B cell (primary cell): ENCODE data around the gene SMC6. TPM values are rescaled to one million over a fixed set of nuclear protein-coding genes. Genes with fewer than 3 reads are reported as not detected.

Experiments
- ATAC-seq: fragments of 200-7000 bp; cut with Tn5 transposase; one replicate; pipeline ENCODE4 v1.10.0; 2021; ENCODE audit warnings: low read depth, mild to moderate bottlenecking, moderate number of reproducible peaks, moderate library complexity
- CTCF ChIA-PET: fragments of 350-600 bp; sonication (Branson Sonifier 250); formaldehyde crosslinking; loops from one replicate; lab custom pipeline; 2021; ENCODE audit warnings: antibody characterized with exemption, inconsistent platforms; lab: Charles Lee
- POLR2A ChIA-PET: fragments of 350-600 bp; sonication (Branson Sonifier 250); formaldehyde crosslinking; loops from one replicate; lab custom pipeline; 2021; ENCODE audit warnings: antibody characterized with exemption; lab: Charles Lee
- DNase-seq: peaks from one replicate; pipeline ENCODE4 v3.0.0; 2013
- H2AFZ ChIP-seq: 2 replicates; pipeline ENCODE4 v1.6.1; 2012; ENCODE audit warnings: mild to moderate bottlenecking, low read depth, low read length; ENCODE audit not compliant: insufficient read depth, poor library complexity, severe bottlenecking
- H3K27ac ChIP-seq, 2 donors: 1 replicate in 1 of 2; 2 replicates in 1 of 2; pipeline ENCODE4 v1.5.1; 2012 to 2013; ENCODE audit warnings: low read length in 2 of 2, mild to moderate bottlenecking in 2 of 2, moderate library complexity in 1 of 2
- H3K27me3 ChIP-seq, 4 experiments: fragments of 200-600 bp in 1 of 4; sonication (generic) in 1 of 4; replicated peaks in 1 of 4; 1 replicate in 2 of 4; 2 replicates in 2 of 4; pipeline versions ENCODE4 v1.6.1 to v1.7.0; 2013 to 2016; ENCODE audit warnings: low read length in 3 of 4, mild to moderate bottlenecking in 2 of 4, mixed read lengths in 1 of 4, moderate library complexity in 1 of 4; ENCODE audit not compliant: insufficient read depth in 4 of 4, control insufficient read depth in 3 of 4; ENCODE audit errors: control extremely low read depth in 1 of 4
- H3K36me3 ChIP-seq, 2 experiments: replicated peaks in 1 of 2; 1 replicate in 1 of 2; 2 replicates in 1 of 2; pipeline versions ENCODE4 v1.6.1 to v1.7.1; 2013; ENCODE audit warnings: low read length in 1 of 2; ENCODE audit not compliant: insufficient read depth in 2 of 2, control insufficient read depth in 1 of 2; ENCODE audit errors: control extremely low read depth in 1 of 2, extremely low read depth in 1 of 2
- H3K4me1 ChIP-seq, 2 donors: fragments of 200-600 bp in 1 of 2; sonication (generic) in 1 of 2; 1 replicate in 1 of 2; 2 replicates in 1 of 2; pipeline versions ENCODE4 v1.5.1 to v1.6.1; 2013 to 2017; ENCODE audit warnings: low read length in 2 of 2; ENCODE audit not compliant: control insufficient read depth in 2 of 2, insufficient read depth in 2 of 2
- H3K4me2 ChIP-seq: replicated peaks from 2 replicates; pipeline ENCODE3; 2012; ENCODE audit warnings: mild to moderate bottlenecking, low read depth, low read length; ENCODE audit not compliant: poor library complexity, severe bottlenecking
- H3K4me3 ChIP-seq, 5 experiments: fragments of 200-600 bp in 1 of 5; sonication (generic) in 1 of 5; 1 replicate in 3 of 5; 2 replicates in 2 of 5; pipeline versions ENCODE4 v1.5.1 to v1.7.0; 2011 to 2016; ENCODE audit warnings: low read length in 4 of 5, mild to moderate bottlenecking in 4 of 5, low read depth in 2 of 5, control low read depth in 1 of 5, moderate library complexity in 1 of 5; ENCODE audit not compliant: insufficient read depth in 1 of 5; ENCODE audit errors: control extremely low read depth in 1 of 5, extremely low read depth in 1 of 5
- H3K79me2 ChIP-seq: fragments of 200-600 bp; sonication (generic); one replicate; pipeline ENCODE4 v1.6.0; 2016; ENCODE audit warnings: low read length; ENCODE audit not compliant: control insufficient read depth, insufficient read depth
- H3K9ac ChIP-seq: fragments of 200-600 bp; sonication (generic); 2 replicates; pipeline ENCODE4 v1.6.1; 2017; ENCODE audit warnings: mild to moderate bottlenecking, low read length, moderate library complexity
- H3K9me3 ChIP-seq, 3 donors: one replicate each; pipeline versions ENCODE4 v1.6.1 to v1.7.1; 2013; ENCODE audit warnings: low read length in 2 of 3; ENCODE audit not compliant: control insufficient read depth in 2 of 3, insufficient read depth in 1 of 3; ENCODE audit errors: control extremely low read depth in 1 of 3
- H4K20me1 ChIP-seq: 2 replicates; pipeline ENCODE4 v1.6.0; 2012; ENCODE audit warnings: mild to moderate bottlenecking, low read length; ENCODE audit not compliant: insufficient read depth, control insufficient read depth, poor library complexity, severe bottlenecking
- H3K27ac Mint-ChIP-seq: one replicate; pipeline ENCODE4 v1.8.0; 2021; ENCODE audit warnings: mixed read lengths
- H3K27me3 Mint-ChIP-seq: one replicate; pipeline ENCODE4 v1.8.0; 2021; ENCODE audit warnings: mixed read lengths
- H3K4me1 Mint-ChIP-seq: one replicate; pipeline ENCODE4 v1.8.0; 2021; ENCODE audit warnings: mixed read lengths
- H3K4me3 Mint-ChIP-seq: one replicate; pipeline ENCODE4 v1.8.0; 2021; ENCODE audit warnings: mixed read lengths
- H3K9me3 Mint-ChIP-seq: one replicate; pipeline ENCODE4 v1.8.0; 2022; ENCODE audit warnings: mixed read lengths; ENCODE audit not compliant: insufficient read depth
- EZH2 ChIP-seq: IDR thresholded peaks from 2 replicates; pipeline ENCODE4 v1.6.1; 2012; ENCODE audit warnings: borderline replicate concordance, low read depth, mild to moderate bottlenecking, moderate library complexity, low read length; ENCODE audit not compliant: insufficient read depth, poor library complexity, severe bottlenecking
- WGBS: methylation state at CpG from one replicate; pipeline ENCODE4 v1.1.5; 2013; ENCODE audit warnings: missing lambda C conversion rate; ENCODE audit not compliant: insufficient coverage; 5-methylcytosine and 5-hydroxymethylcytosine counted together
- intact Hi-C: fragments of 100-400 bp; cut with micrococcal nuclease; formaldehyde crosslinking; loops from one replicate; pipeline ENCODE4 v1.10.0; 2022
- polyA plus RNA-seq: library from polyadenylated mRNA; depleted of rRNA; stranded (reverse); fragments of >200 nt; gene quantifications from 2 replicates; pipeline ENCODE4 v1.2.3, GENCODE V29; 2012
- total RNA-seq, 2 donors: library from RNA; stranded (reverse); fragments of 120-200 nt in 1 of 2; gene quantifications; 1 replicate in 1 of 2; 2 replicates in 1 of 2; pipeline versions ENCODE4 v1.2.3 to v1.2.4, GENCODE V29; 2013 to 2022
- TF ChIP-seq, protein P1 (sequence below): fragments of 200-600 bp; IDR thresholded peaks from one replicate; pipeline ENCODE4 v1.8.0; 2022; ENCODE audit warnings: antibody characterized with exemption, mild to moderate bottlenecking

The SMC6 gene
- total and polyA plus RNA-seq, 2 donors (not counting 1 experiment from before 2014, with no cell fraction given) = 27.2 to 111 TPM

GRCh38 chr2:17780546-17780945 is 26.9 kb upstream of the SMC6 start:
- Mint-ChIP-seq H3K27me3 (no peaks in the 10 kb centered on the region), H3K9me3 (no peaks in the 10 kb centered on the region), H3K27ac (no peak overlapping the region), H3K4me1 (no peaks in the 10 kb centered on the region), H3K4me3 (no peak overlapping the region)
- ChIA-PET POLR2A (interaction anchor here (0.6 kb wide), 1 partner anchor 39 kb away, joined by 7 read pairs; no protein-coding TSS in a partner anchor), CTCF (interaction anchor here (0.8 to 2.5 kb wide), 3 partner anchors 33 to 61 kb away, joined by 5 to 15 read pairs (median 7); no protein-coding TSS in a partner anchor)
- intact Hi-C loops = no loop called here
- H3K79me2 ChIP-seq = no peaks in the 10 kb centered on the region
- no peaks in the 10 kb centered on the region for H4K20me1 ChIP-seq
- ATAC-seq (no peak), DNase-seq (no peak)
- no peak overlapping the region for H3K9ac ChIP-seq
- H3K9me3 ChIP-seq = peaks cover 0 to 5% (median 0%) of the 10 kb centered on the region in 3 donors
- no peak overlapping the region for H3K27ac ChIP-seq
- H3K27me3 ChIP-seq = no peaks in the 10 kb centered on the region
- no peaks in the 10 kb centered on the region for H3K4me1 ChIP-seq
- H3K4me3 ChIP-seq = no peak overlapping the region
- no peak overlapping the region for H3K4me2 ChIP-seq
- no peak overlapping the region for H2AFZ ChIP-seq
- H3K36me3 ChIP-seq = peaks cover 5 to 37% of the 10 kb centered on the region in 2 experiments
- WGBS = no CpG with 5 or more reads among the region's 1 CpG
- TF ChIP-seq, protein P1, sequence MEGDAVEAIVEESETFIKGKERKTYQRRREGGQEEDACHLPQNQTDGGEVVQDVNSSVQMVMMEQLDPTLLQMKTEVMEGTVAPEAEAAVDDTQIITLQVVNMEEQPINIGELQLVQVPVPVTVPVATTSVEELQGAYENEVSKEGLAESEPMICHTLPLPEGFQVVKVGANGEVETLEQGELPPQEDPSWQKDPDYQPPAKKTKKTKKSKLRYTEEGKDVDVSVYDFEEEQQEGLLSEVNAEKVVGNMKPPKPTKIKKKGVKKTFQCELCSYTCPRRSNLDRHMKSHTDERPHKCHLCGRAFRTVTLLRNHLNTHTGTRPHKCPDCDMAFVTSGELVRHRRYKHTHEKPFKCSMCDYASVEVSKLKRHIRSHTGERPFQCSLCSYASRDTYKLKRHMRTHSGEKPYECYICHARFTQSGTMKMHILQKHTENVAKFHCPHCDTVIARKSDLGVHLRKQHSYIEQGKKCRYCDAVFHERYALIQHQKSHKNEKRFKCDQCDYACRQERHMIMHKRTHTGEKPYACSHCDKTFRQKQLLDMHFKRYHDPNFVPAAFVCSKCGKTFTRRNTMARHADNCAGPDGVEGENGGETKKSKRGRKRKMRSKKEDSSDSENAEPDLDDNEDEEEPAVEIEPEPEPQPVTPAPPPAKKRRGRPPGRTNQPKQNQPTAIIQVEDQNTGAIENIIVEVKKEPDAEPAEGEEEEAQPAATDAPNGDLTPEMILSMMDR = no peak
- no peak for TF ChIP-seq EZH2

DNA sequence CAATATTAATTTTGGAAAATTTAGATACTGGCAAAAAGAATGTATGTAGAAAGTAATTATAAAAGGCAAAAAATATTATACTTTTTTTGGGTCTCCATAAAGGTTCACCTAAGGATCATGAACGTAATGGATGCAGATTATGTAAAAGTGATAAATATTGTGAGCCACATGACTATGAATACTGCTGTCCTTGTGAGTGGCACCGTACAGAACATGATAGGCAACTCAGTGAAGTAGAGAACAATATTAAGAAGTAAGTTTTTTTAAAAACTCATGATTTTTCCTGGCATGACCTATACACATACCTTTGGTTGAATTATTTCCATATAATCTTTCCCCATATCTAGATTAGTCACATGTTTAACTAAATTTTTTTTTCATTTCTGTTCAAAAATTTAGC is 18.9 kb upstream of the SMC6 start:
- H3K4me3 Mint-ChIP-seq = no peak overlapping the region
- DNase-seq (no peak), ATAC-seq (no peak)
- Histone ChIP-seq H3K9ac (no peak overlapping the region), H3K27ac (no peak overlapping the region), H3K36me3 (peaks cover 4 to 15% of the 10 kb centered on the region in 2 experiments), H3K4me2 (no peak overlapping the region), H2AFZ (no peak overlapping the region), H4K20me1 (no peaks in the 10 kb centered on the region), H3K27me3 (no peaks in the 10 kb centered on the region), H3K4me1 (no peaks in the 10 kb centered on the region), H3K4me3 (no peak overlapping the region), H3K79me2 (no peaks in the 10 kb centered on the region), H3K9me3 (no peaks in the 10 kb centered on the region)
- intact Hi-C loops = no loop called here
- TF ChIP-seq EZH2 = no peak
- TF ChIP-seq, protein P1 = no peak
- no peak overlapping the region for H3K27ac Mint-ChIP-seq
- H3K9me3 Mint-ChIP-seq = no peaks in the 10 kb centered on the region
- ChIA-PET POLR2A (no interaction called here), CTCF (interaction anchor here (1.0 to 1.3 kb wide), 2 partner anchors 53 to 58 kb away, joined by 3 to 4 read pairs; no protein-coding TSS in a partner anchor)
- no peaks in the 10 kb centered on the region for H3K27me3 Mint-ChIP-seq
- WGBS = no CpG with 5 or more reads among the region's 2 CpGs
- no peaks in the 10 kb centered on the region for H3K4me1 Mint-ChIP-seq
